Neuronal stem cell (in vitro differentiated cells): ENCODE results near the gene PGC.

Source experiments
- DNase-seq: peaks from one replicate; pipeline ENCODE4 v3.0.0-alpha.2; 2013; ENCODE audit warnings: low spot score
- H2AFZ ChIP-seq: one replicate; pipeline ENCODE4 v1.6.1; 2013; ENCODE audit warnings: mild to moderate bottlenecking, low read length, inconsistent platforms
- H2AK5ac ChIP-seq: 2 replicates; pipeline ENCODE4 v1.6.1; 2013; ENCODE audit warnings: low read depth, mild to moderate bottlenecking, inconsistent platforms, low read length, moderate library complexity, mixed read lengths
- H2BK120ac ChIP-seq: 2 replicates; pipeline ENCODE4 v1.6.1; 2013; ENCODE audit warnings: low read depth, mild to moderate bottlenecking, inconsistent platforms, low read length, moderate library complexity, mixed read lengths
- H2BK12ac ChIP-seq: one replicate; pipeline ENCODE4 v1.6.1; 2013; ENCODE audit warnings: low read length, inconsistent platforms
- H2BK15ac ChIP-seq: 2 replicates; pipeline ENCODE4 v1.6.1; 2013; ENCODE audit warnings: mild to moderate bottlenecking, low read length, inconsistent platforms, mixed read lengths
- H2BK5ac ChIP-seq: one replicate; pipeline ENCODE4 v1.6.1; 2013; ENCODE audit warnings: inconsistent platforms, mild to moderate bottlenecking, low read length, moderate library complexity
- H3K14ac ChIP-seq: one replicate; pipeline ENCODE4 v1.6.1; 2013; ENCODE audit warnings: low read length, inconsistent platforms
- H3K18ac ChIP-seq: 2 replicates; pipeline ENCODE4 v1.6.1; 2013; ENCODE audit warnings: low read length, inconsistent platforms
- H3K23ac ChIP-seq: 2 replicates; pipeline ENCODE4 v1.6.1; 2013; ENCODE audit warnings: low read depth, mild to moderate bottlenecking, mixed read lengths, low read length, inconsistent platforms; ENCODE audit not compliant: poor library complexity
- H3K27ac ChIP-seq: replicated peaks from 3 replicates; pipeline ENCODE4 v1.5.1; 2013; ENCODE audit warnings: low read length, inconsistent platforms
- H3K27me3 ChIP-seq, 3 experiments: 2 replicates each; pipeline ENCODE4 v1.6.1; 2013; ENCODE audit warnings: low read length in 3 of 3, mild to moderate bottlenecking in 2 of 3, inconsistent platforms in 1 of 3, low read depth in 1 of 3, mixed read lengths in 1 of 3, moderate library complexity in 1 of 3; ENCODE audit not compliant: control insufficient read depth in 3 of 3, insufficient read depth in 3 of 3
- H3K36me3 ChIP-seq, 2 donors: replicated peaks in 1 of 2; 2 replicates each; pipeline ENCODE4 v1.6.1; 2013; ENCODE audit warnings: low read length in 2 of 2; ENCODE audit not compliant: control insufficient read depth in 2 of 2, insufficient read depth in 2 of 2
- H3K4ac ChIP-seq: 2 replicates; pipeline ENCODE4 v1.6.1; 2013; ENCODE audit warnings: inconsistent platforms, mild to moderate bottlenecking, low read length, moderate library complexity
- H3K4me1 ChIP-seq, 2 donors: 1 replicate in 1 of 2; 2 replicates in 1 of 2; pipeline ENCODE4 v1.6.1; 2013; ENCODE audit warnings: low read length in 2 of 2, low read depth in 1 of 2; ENCODE audit not compliant: control insufficient read depth in 2 of 2, insufficient read depth in 1 of 2
- H3K4me2 ChIP-seq: one replicate; pipeline ENCODE4 v1.6.1; 2013; ENCODE audit warnings: mild to moderate bottlenecking, low read length, inconsistent platforms; ENCODE audit not compliant: insufficient read depth, poor library complexity, severe bottlenecking
- H3K4me3 ChIP-seq, 2 donors: 2 replicates each; pipeline ENCODE4 v1.5.1; 2013; ENCODE audit warnings: low read length in 2 of 2, mild to moderate bottlenecking in 2 of 2, inconsistent platforms in 1 of 2, moderate library complexity in 1 of 2
- H3K79me1 ChIP-seq: one replicate; pipeline ENCODE4 v1.6.1; 2013; ENCODE audit warnings: low read depth, mild to moderate bottlenecking, inconsistent platforms, low read length, moderate library complexity
- H3K9ac ChIP-seq: one replicate; pipeline ENCODE4 v1.6.1; 2013; ENCODE audit warnings: mild to moderate bottlenecking, low read depth, low read length, inconsistent platforms; ENCODE audit not compliant: poor library complexity
- H3K9me3 ChIP-seq, 2 donors: replicated peaks in 1 of 2; 2 replicates each; pipeline versions ENCODE3 to v1.6.1; 2013; ENCODE audit warnings: low read length in 2 of 2, mild to moderate bottlenecking in 2 of 2, inconsistent platforms in 1 of 2, low read depth in 1 of 2, mixed read lengths in 1 of 2, moderate library complexity in 1 of 2; ENCODE audit not compliant: control insufficient read depth in 2 of 2, insufficient read depth in 1 of 2
- H4K8ac ChIP-seq: one replicate; pipeline ENCODE4 v1.6.1; 2013; ENCODE audit warnings: low read depth, mild to moderate bottlenecking, inconsistent platforms, low read length, moderate library complexity
- H4K91ac ChIP-seq: one replicate; pipeline ENCODE4 v1.6.1; 2013; ENCODE audit warnings: low read length, low read depth, mild to moderate bottlenecking, inconsistent platforms; ENCODE audit not compliant: poor library complexity
- WGBS, 2 donors: extraction: QIAGEN DNeasy Blood & Tissue Kit; methylation state at CpG; one replicate each; pipeline ENCODE4 v1.1.7; 2013; ENCODE audit warnings: missing lambda C conversion rate in 2 of 2, mixed read lengths in 1 of 2; ENCODE audit not compliant: insufficient read length in 2 of 2, insufficient replicate concordance in 1 of 2; ENCODE audit errors: extremely low coverage in 2 of 2; 5-methylcytosine and 5-hydroxymethylcytosine counted together

PGC gene

GRCh38 chr6:41748542-41748941 is 1.3 kb upstream of the PGC start:
- Histone ChIP-seq H2BK5ac (no peak overlapping the region), H4K8ac (no peak overlapping the region), H4K91ac (no peak overlapping the region), H3K14ac (no peak overlapping the region), H2BK120ac (no peak overlapping the region), H3K4me3 (no peak overlapping the region), H3K36me3 (no peaks in the 10 kb centered on the region), H3K4ac (peak overlapping the region; percentile 53), H3K27me3 (peaks cover 0 to 50% (median 0%) of the 10 kb centered on the region in 3 experiments), H3K9ac (no peak overlapping the region), H2BK15ac (peak overlapping the region; percentile 61), H2AFZ (no peak overlapping the region), H3K9me3 (peaks cover 0 to 2% of the 10 kb centered on the region in 2 donors), H3K23ac (no peak overlapping the region), H2AK5ac (no peak overlapping the region), H3K79me1 (no peaks in the 10 kb centered on the region), H2BK12ac (no peak overlapping the region), H3K27ac (no peak overlapping the region), H3K18ac (no peak overlapping the region), H3K4me1 (no peaks in the 10 kb centered on the region), H3K4me2 (no peak overlapping the region)
- WGBS, 2 donors: no CpG with 5 or more reads among the region's 3 CpGs
- DNase-seq: no peak

GRCh38 chr6:41748102-41748477 is 893 bp upstream of the PGC start:
- WGBS, 2 donors: no CpG with 5 or more reads among the region's 6 CpGs
- H3K18ac ChIP-seq: no peak overlapping the region
- no peak for DNase-seq

GRCh38 chr6:41746107-41746506 is 1.1 kb downstream of the PGC start:
- Histone ChIP-seq H2AK5ac (no peak overlapping the region), H2AFZ (no peak overlapping the region), H4K8ac (no peak overlapping the region), H3K4me1 (peaks cover 0 to 2% of the 10 kb centered on the region in 2 donors), H3K36me3 (no peaks in the 10 kb centered on the region), H3K4me3 (no peak overlapping the region), H2BK12ac (no peak overlapping the region), H3K18ac (no peak overlapping the region), H3K9ac (peak overlapping the region; percentile 65), H3K4ac (no peak overlapping the region), H2BK15ac (no peak overlapping the region), H3K23ac (peak overlapping the region; percentile 62), H3K14ac (no peak overlapping the region), H3K4me2 (no peak overlapping the region), H3K9me3 (peaks cover 0 to 2% of the 10 kb centered on the region in 2 donors), H3K79me1 (no peaks in the 10 kb centered on the region), H3K27me3 (peaks cover 0 to 53% (median 0%) of the 10 kb centered on the region in 3 experiments), H3K27ac (no peak overlapping the region), H2BK120ac (no peak overlapping the region), H2BK5ac (no peak overlapping the region), H4K91ac (no peak overlapping the region)
- DNase-seq: no peak
- WGBS, 2 donors: no CpG with 5 or more reads among the region's 10 CpGs

More at GRCh38 chr6:41748102-41748477, 893 bp upstream of the PGC start:
- Histone ChIP-seq H3K79me1 (no peaks in the 10 kb centered on the region), H3K23ac (no peak overlapping the region), H3K36me3 (no peaks in the 10 kb centered on the region), H3K14ac (no peak overlapping the region), H2BK120ac (no peak overlapping the region), H3K4me1 (no peaks in the 10 kb centered on the region), H3K4me3 (no peak overlapping the region), H4K91ac (no peak overlapping the region), H3K27me3 (peaks cover 0 to 52% (median 0%) of the 10 kb centered on the region in 3 experiments), H3K4me2 (no peak overlapping the region), H4K8ac (no peak overlapping the region), H2AFZ (no peak overlapping the region), H3K9me3 (peaks cover 0 to 2% of the 10 kb centered on the region in 2 donors), H2BK12ac (no peak overlapping the region), H2AK5ac (no peak overlapping the region), H2BK15ac (no peak overlapping the region), H2BK5ac (no peak overlapping the region), H3K9ac (no peak overlapping the region), H3K27ac (no peak overlapping the region), H3K4ac (no peak overlapping the region)

GRCh38 chr6:41744236-41744787 is 2.9 kb downstream of the PGC start:
- no peak overlapping the region for H3K4ac ChIP-seq
- no peaks in the 10 kb centered on the region for H3K36me3 ChIP-seq
- no peak overlapping the region for H4K8ac ChIP-seq
- no peak overlapping the region for H2BK120ac ChIP-seq
- H2BK5ac ChIP-seq: no peak overlapping the region
- H3K27me3 ChIP-seq: peaks cover 0 to 50% (median 0%) of the 10 kb centered on the region in 3 experiments
- H3K9me3 ChIP-seq: peaks cover 0 to 2% of the 10 kb centered on the region in 2 donors
- H3K4me1 ChIP-seq: peaks cover 0 to 4% of the 10 kb centered on the region in 2 donors
- no CpG with 5 or more reads among the region's 7 CpGs for WGBS, 2 donors
- no peak overlapping the region for H3K27ac ChIP-seq
- peak overlapping the region; percentile 46 for H2BK15ac ChIP-seq
- H3K4me2 ChIP-seq: no peak overlapping the region
- no peak overlapping the region for H4K91ac ChIP-seq
- no peak overlapping the region for H2AK5ac ChIP-seq
- no peak overlapping the region for H3K18ac ChIP-seq
- no peak overlapping the region for H3K4me3 ChIP-seq
- no peak overlapping the region for H3K23ac ChIP-seq
- no peaks in the 10 kb centered on the region for H3K79me1 ChIP-seq
- H2AFZ ChIP-seq: no peak overlapping the region
- peak overlapping the region; percentile 77 for H2BK12ac ChIP-seq
- no peak for DNase-seq
- H3K9ac ChIP-seq: no peak overlapping the region
- H3K14ac ChIP-seq: peak overlapping the region; percentile 73
